ENCODE data around the gene CENPX.

GRCh38 chr17:82065638-82066303 lies 43.1 kb upstream of the CENPX start, which contains the start of gene DUS1L:
- TF ChIP-seq POLR2A (IDR thresholded peaks at IDR 0.05; ENCODE audit: low read depth, low read length) (no peak), TAF1 (IDR thresholded peaks at IDR 0.05; ENCODE audit: low read depth, low read length) (peak; percentile 75), POLR2AphosphoS5 (IDR thresholded peaks at IDR 0.05; ENCODE audit: low read depth, low read length) (no peak)

Measured in GM12891 (cell line).